Measurements from ENCODE around the gene PTPRU. TPM values are rescaled to one million over a fixed set of nuclear protein-coding genes. Genes with fewer than 3 reads are reported as not detected.

Gene PTPRU
- polyA plus RNA-seq, 2 of the 4 experiments (the other 2 are of a cell fraction): 5.7 to 6.1 TPM

- TF ChIP-seq HDAC2 (IDR thresholded peaks at IDR 0.05) (no peak), POLR2AphosphoS2 (conservative IDR thresholded peaks at IDR 0.05; ENCODE audit: low read length) (no peak), TP53 (CRISPR knock-in tag; IDR thresholded peaks at IDR 0.05) (no peak), BCL3 (IDR thresholded peaks at IDR 0.05) (no peak), RAD21 (conservative IDR thresholded peaks at IDR 0.05 in 1 of 2, IDR thresholded peaks at IDR 0.05 in 1 of 2) (no peak), CHD2 (IDR thresholded peaks at IDR 0.05; ENCODE audit: low read length, partially characterized antibody) (no peak), HOXA7 (CRISPR knock-in tag; IDR thresholded peaks at IDR 0.05) (no peak), SMC3 (IDR thresholded peaks at IDR 0.05) (no peak), CBX8 (IDR thresholded peaks at IDR 0.05) (no peak), MAX (IDR thresholded peaks at IDR 0.05) (no peak), CBX2 (IDR thresholded peaks at IDR 0.05; ENCODE audit: borderline replicate concordance, low read depth) (no peak), ESRRA (IDR thresholded peaks at IDR 0.05; ENCODE audit: borderline replicate concordance, low read length) (no peak), CEBPB (IDR thresholded peaks at IDR 0.05) (no peak), ZSCAN20 (CRISPR knock-in tag; IDR thresholded peaks at IDR 0.05) (no peak), MAZ (IDR thresholded peaks at IDR 0.05; ENCODE audit: borderline replicate concordance, low read depth, low read length) (no peak)
- DNase-seq (ENCODE audit: low read depth in 1 of 2, low spot score in 1 of 2) (no peak), FAIRE-seq (no peak), ATAC-seq (no peak)
- WGBS (ENCODE audit: missing lambda C conversion rate): 92% methylated on average over 6 of the region's 8 CpGs
- no peak overlapping the region for H3K4me3 ChIP-seq
- H3K27ac ChIP-seq: no peak overlapping the region
- no peaks in the 10 kb centered on the region for H3K9me3 ChIP-seq
- POLR2A ChIA-PET: no interaction called here
- CTCF ChIA-PET: no interaction called here
- H3K4me1 ChIP-seq: peaks cover 22% of the 10 kb centered on the region; the same call in 1 of the 3 replicates
- no peak overlapping the region; the same call in 2 of the 3 replicates for H3K4me2 ChIP-seq
Measured at GRCh38 chr1:29284286-29284960, 48.1 kb downstream of the PTPRU start.

- POLR2A ChIA-PET: no interaction called here
- CTCF ChIA-PET: interaction anchor here (1.0 kb wide), 1 partner anchor 48 kb away, joined by 3 read pairs; the partner anchor contains the start of gene PTPRU
- no peak overlapping the region for H3K4me2 ChIP-seq
- H3K4me1 ChIP-seq: peaks cover 22% of the 10 kb centered on the region; the same call in 1 of the 3 replicates
- no peak overlapping the region for H3K27ac ChIP-seq
- no peak overlapping the region for H3K4me3 ChIP-seq
- H3K9me3 ChIP-seq: no peaks in the 10 kb centered on the region
- ATAC-seq: no peak
- DNase-seq (ENCODE audit: low read depth in 1 of 2, low spot score in 1 of 2): no peak
- no peak for TF ChIP-seq CHD4 (IDR thresholded peaks at IDR 0.05; ENCODE audit: borderline replicate concordance)
- no peak for TF ChIP-seq CHD2 (IDR thresholded peaks at IDR 0.05; ENCODE audit: low read length, partially characterized antibody)
- TF ChIP-seq ELK1 (IDR thresholded peaks at IDR 0.05; ENCODE audit: low read depth, low read length): no peak
- no peak for TF ChIP-seq E2F6 (IDR thresholded peaks at IDR 0.05; ENCODE audit: borderline replicate concordance, low read depth)
- TF ChIP-seq ATOH8 (CRISPR knock-in tag; IDR thresholded peaks at IDR 0.05; ENCODE audit: low read depth): no peak
- no peak for TF ChIP-seq KDM5A (IDR thresholded peaks at IDR 0.05)
- TF ChIP-seq HOXB5 (CRISPR knock-in tag; IDR thresholded peaks at IDR 0.05): no peak
- no peak for TF ChIP-seq NR3C1 (IDR thresholded peaks at IDR 0.05)
- TF ChIP-seq ESRRA (IDR thresholded peaks at IDR 0.05; ENCODE audit: borderline replicate concordance, low read length): no peak
- TF ChIP-seq ZNF302 (CRISPR knock-in tag; IDR thresholded peaks at IDR 0.05): no peak
- TF ChIP-seq TP53 (CRISPR knock-in tag; IDR thresholded peaks at IDR 0.05): no peak
- no peak for TF ChIP-seq HMGXB4 (CRISPR knock-in tag; IDR thresholded peaks at IDR 0.05; ENCODE audit: borderline replicate concordance)
- no peak for TF ChIP-seq RFX5 (IDR thresholded peaks at IDR 0.05)
- TF ChIP-seq TFCP2L1 (CRISPR knock-in tag; IDR thresholded peaks at IDR 0.05): no peak
- no peak for TF ChIP-seq MAFK (IDR thresholded peaks at IDR 0.05; ENCODE audit: partially characterized antibody)
- 81% methylated on average over 3 of the region's 5 CpGs for WGBS (ENCODE audit: missing lambda C conversion rate)
- no peak for FAIRE-seq
Measured at GRCh38 chr1:29284961-29285560, 48.7 kb downstream of the PTPRU start.
